ENCODE measurements around the gene NR1I3.
"Not testable (repeated sequence)": the region's sequence is repeated elsewhere in the genome, so short reads cannot be mapped to it uniquely, and the experiment has no call there.

NR1I3 gene

DNA sequence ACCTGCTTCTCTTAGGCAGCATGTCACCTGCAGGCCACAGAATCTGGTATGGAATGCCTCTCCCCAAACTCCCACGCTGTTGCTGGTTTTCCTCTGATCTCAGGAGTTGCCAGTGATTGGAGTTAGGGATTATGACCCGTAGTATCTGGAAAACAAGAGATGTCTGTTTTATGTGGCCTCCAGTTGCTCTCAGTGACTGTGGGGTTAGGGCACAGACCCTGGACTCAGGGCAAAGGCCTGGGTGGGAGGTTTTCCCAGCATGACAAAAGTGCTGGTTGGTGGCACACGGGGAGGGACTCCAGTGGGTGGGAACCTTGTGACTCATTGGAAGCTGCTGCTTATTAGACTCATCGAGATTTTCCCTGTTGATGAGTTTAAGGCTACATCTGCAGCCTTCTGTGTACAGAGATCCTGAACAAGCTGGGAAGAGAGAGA is at the start of gene NR1I3:
NR1I3 (minus strand) TSS at position 165 of the 435 bp plus-strand sequence. CDS start 1,638 bp downstream, outside the sequence.
- no peak for DNase-seq

DNA sequence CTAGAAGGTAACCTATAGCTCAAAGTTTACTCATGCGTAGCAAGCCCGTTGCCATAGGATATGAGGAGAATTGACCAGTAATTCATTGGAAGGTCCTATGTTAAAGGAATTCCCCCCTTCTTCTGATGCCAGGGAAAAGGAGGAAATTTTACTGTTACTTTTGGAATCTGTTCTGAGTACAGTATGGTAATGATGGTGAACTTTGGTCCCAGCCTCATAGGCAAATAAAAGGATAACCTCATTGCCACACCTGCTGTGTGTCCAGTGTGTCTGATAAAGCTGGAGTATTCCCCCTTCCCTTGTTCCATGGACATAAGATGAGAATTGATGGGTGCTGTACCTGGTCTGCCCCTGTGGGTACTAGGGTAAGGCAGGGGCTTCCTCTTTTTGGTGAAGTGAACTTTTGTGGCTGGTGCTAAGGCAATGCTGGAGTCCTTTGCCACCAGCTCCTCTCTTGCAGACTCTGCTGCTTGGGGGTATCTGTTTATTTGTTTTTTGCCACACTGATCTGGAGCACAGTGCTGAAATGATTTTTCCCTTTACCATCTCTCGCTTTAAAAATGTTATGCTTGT is 49.6 kb upstream of the NR1I3 start:
- DNase-seq = no peak

- no peak for DNase-seq
Observed at GRCh38 chr1:161285521-161285920, 47.5 kb upstream of the NR1I3 start.

GRCh38 chr1:161285113-161285512 is 47.1 kb upstream of the NR1I3 start:
- no peak for DNase-seq

DNA sequence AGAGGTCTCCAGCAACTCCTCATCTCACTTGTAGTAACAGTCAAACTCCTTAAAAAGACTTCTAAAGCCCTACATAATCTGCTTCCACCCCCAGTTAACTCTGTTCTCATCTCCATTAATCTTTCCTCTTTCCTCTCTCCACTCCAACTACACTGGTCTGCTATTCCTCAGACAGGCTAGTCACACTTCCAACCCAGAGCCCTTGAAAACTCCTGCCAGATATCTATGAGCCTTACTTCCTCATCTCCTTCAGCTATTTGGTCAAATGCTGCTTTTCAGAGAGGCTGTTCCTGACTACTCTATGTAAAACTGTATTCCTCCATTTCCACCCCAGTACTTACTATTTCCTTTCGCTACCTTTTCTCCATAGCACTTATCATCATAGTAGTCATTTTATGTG is 45.0 kb upstream of the NR1I3 start:
- no peak for DNase-seq

DNA sequence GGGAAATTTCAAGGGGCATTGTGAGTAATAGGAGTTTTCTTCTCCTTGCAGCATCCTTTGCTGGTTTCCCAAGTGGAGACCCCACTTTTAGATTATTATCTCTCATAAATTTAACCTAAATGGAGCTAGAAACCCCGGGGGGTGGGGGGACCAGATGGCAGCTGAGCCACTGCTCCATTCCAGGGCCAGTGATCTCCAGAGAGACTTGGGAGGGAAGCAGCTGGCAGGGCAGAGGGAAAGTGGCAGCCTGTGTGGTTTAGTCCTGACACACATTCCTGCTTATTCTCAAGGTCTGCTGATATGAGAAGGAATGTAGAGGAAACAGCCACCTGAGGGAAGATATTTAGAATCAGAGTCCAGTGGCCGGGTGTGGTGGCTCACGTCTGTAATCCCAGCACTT is 36.9 kb upstream of the NR1I3 start:
- DNase-seq = no peak

DNA sequence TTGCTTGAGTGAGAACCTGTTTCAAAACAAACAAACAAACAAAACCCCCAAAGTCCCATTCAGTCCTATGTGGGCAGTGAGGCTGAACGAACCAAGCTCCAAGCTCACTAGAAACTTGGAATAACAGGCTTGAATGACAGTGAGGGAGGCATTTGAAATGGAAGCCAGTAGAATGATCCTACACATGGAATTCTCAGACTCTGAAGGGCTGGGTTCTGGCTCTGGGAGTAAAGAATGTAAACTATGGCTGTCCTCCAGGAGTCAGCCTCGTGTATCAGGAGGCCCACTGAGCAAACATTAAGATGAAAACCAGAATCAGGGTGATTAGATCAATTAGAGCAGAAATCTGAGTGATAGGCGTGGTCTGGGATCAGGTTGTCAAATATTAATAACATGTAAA is 35.4 kb upstream of the NR1I3 start:
- no peak for DNase-seq

DNA sequence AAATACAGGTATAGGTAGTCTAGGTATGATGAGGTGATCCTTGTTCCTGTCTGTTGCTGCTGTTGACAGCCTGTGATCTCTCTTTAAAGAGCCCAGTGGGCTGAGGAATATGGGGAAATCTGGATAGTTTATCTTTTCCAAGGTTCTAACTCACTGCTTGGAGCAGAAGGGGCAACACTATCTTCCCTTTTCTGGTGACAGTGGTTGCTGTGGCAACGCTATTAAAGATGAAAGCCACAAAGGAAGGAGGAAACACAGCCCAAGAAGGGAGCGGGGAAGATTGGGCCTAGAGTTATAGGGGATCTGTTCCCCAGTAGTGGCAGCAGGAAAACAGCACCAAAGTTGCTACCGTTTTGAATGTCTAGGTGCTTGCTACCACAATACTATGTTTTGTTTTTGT is 29.3 kb upstream of the NR1I3 start:
- DNase-seq = no peak

DNA sequence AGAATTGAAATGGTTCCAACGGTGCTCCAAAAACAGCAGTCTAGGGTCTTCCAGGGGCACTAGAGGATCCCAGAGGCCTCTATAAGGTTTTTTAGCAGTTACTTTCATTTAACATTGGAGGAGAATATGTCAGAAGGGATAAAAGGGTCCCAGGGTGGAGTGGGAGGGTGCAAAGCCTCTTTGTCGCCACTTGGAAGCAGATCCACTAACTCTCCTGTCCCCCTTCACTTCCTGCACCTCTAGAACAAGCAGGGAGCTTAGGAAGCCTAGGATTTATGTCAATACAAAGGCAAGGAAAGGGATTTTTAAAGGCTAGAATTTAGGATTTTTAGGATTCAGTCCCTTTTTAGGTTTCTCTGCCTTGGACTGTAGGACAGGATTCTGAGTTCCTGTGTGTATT is 28.8 kb upstream of the NR1I3 start:
- DNase-seq = no peak

- no peak for DNase-seq
Observed at GRCh38 chr1:161266202-161266601, 28.2 kb upstream of the NR1I3 start.

DNA sequence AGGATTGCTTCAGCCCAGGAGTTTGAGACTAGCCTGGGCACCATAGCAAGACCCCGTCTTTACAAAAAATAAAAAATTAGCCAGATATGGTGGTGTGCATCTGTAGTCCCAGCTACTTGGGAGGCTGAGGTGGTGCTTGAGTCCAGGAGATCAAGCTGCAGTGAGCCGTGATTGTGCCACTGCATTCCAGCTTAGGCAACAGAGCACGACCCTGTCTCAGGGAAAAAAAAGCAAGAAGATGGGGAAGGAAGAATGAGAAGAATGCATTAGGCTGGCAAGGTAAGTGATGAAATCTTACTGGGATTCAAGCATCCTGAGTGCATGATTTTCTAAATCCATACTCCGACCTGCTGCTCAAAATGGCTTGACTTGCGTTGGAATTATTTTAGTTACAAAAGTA is 27.3 kb upstream of the NR1I3 start:
- no peak for DNase-seq

GRCh38 chr1:161261261-161262235 is 23.5 kb upstream of the NR1I3 start:
- DNase-seq = no peak

- DNase-seq = no peak
Observed at GRCh38 chr1:161260376-161261260, 22.6 kb upstream of the NR1I3 start.

DNA sequence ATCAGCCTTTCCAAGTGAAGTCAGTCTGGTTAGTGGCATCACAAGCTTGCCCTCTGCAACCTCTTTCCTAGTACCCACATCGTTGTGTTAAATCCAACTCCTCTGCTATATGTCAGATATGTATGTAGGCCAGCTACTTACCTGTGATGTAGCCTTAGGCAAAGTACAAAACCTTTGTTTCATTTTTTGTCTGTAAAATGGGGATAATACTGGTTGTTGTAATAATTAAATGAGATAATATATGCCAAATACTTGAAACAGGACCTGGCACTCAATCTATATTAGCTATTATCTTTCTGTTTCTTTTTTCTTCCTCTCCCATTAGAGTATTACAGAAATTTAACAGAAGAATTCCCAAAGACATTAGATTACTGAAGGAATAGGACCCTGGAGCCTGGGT is 21.8 kb upstream of the NR1I3 start:
- no peak for DNase-seq

DNA sequence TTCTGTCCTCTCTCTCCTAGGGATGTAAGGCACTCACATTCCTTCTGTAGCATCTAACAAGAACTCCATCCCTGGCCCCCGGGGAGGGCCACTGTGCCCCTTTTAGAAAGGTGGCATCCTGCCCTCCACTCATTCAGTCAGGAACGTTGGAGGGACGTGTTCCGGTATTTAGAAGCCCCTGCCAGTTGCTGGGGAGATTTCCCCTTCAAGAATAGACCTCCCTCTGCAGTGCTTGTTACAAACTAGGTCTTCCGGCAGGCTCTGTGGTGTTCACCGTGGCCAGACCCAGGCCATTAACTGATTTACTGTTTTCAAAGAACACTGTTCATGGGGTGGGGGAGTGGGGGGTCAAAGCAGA is 21.3 kb upstream of the NR1I3 start:
- no peak for DNase-seq

DNA sequence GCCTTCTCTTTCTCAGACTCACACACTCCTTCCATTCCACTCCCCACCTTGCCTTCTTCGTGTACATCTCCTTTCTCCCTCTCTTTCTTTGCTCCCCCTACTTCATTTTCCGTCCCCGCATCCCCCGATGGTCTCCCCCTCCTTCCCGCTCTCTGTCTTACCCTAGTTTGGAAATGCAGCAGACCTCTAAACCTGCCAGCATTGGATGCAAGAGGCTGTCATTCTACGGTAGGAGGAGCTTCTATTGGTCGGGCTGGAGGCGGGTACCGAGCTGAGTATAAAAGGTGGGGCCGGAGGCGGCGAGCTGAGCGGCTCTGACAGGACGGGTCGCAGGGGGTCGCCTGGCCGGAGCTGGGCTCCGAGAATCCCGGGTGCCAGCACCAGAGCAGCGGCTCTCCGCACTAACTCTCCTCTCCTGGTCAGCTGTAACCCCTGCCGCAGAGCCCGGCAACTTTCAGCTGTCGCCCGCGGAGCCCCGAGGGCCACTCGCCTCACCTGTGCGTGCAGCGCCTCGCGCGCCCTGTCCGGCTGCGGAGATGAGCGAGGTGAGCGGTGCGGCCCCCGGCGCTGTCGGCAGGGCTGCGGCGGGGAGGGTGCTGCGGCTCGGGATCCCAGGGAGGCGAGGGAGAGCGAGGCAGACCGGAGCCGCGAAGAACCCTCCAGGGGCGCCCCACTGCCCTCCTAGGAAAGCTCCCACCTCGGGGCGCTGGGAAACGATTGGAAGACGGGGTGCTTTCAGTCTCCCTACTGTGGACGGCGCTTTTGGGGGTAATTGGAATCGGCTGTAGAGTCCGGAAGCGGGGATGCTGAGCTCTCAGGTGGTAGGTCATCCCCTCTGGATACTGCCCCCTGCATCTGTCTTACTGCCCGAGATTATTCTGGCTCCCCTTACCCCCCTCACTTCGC is 20.7 kb upstream of the NR1I3 start, which contains the start of gene PCP4L1:
PCP4L1 (plus strand) TSS at position 307 of the 906 bp plus-strand sequence; CDS start at position 537, 230 bp downstream.
- peak; percentile 31 for DNase-seq

DNA sequence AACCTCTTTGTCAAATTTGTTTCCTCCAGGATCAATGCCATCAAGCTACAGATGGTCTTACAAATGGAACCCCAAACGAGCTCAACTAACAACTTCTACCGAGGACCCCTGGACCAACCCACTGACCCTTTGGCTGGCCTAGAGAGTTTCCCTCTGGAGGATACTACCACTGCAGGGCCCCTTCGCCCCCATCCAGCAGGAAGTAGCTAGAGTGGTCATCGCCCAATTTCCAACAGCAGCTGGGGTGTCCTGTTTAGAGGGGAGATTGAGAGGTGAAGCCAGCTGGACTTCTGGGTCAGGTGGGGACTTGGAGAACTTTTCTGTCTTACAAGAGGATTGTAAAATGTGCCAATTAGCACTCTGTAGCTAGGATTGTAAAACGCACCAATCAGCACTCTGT is 19.1 kb upstream of the NR1I3 start:
- not testable (repeated sequence) for DNase-seq

DNA sequence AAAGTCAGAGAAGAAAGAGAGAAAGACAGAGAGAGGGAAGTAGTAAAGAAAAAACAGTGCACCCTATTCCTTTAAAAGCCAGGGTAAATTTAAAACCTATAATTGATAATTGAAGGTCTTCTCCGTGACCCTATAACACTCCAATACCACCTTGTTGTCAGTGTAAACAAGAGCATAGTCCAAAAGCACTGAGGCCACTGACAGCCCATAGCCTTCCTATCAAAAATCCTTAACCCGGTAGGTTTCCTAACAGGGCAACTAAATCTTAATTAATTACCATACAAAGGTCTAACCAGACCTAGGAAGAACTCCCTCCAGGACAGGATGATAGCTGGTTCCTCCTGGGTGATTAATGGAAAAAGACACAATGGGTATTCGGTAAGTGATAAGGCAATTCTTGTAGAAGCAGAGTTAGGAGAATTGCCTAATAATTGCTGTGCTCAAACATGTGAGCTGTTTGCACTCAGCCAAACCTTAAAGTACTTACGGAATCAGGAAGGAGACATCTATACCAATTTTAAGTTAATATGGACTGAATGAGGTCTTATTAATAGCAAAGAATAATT is 18.0 kb upstream of the NR1I3 start:
- not testable (repeated sequence) for DNase-seq

DNA sequence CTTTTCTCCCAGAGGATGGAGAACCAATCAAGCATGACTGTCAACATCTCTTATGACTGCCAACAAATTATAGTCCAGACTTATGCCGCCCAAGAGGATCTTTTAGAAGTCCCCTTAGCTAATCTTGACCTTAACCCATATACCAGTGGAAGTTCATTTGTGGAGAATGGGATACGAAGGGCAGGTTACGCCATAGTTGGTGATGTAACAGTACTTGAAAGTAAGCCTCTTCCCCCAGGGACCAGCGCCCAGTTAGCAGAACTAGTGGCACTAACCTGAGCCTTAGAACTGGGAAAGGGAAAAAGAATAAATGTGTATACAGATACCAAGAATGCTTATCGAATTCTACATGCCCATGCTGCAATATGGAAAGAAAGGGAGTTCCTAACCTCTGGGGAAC is 17.3 kb upstream of the NR1I3 start:
- not testable (repeated sequence) for DNase-seq

- no peak for DNase-seq
Observed at GRCh38 chr1:161251579-161251978, 13.6 kb upstream of the NR1I3 start.

DNA sequence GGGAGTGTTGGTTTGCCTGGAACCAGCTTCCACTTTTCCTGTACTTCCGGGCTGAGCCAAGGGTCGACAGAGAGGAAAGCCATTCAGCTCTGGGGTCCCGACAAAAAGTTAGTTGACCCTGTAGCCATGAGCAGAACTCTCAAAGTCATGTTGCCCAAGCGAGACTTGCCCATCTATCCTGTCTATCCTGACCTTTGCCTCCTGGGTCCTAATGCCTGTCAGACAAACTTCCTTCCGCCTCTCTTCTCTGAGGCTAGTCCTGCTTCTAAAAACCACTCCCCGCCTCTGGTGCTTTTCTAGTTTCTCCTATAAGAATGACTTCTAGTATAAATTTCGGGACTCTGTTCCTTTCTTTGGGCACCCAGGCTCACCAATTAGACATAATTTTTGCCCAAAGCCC is 12.8 kb upstream of the NR1I3 start:
- no peak for DNase-seq

DNA sequence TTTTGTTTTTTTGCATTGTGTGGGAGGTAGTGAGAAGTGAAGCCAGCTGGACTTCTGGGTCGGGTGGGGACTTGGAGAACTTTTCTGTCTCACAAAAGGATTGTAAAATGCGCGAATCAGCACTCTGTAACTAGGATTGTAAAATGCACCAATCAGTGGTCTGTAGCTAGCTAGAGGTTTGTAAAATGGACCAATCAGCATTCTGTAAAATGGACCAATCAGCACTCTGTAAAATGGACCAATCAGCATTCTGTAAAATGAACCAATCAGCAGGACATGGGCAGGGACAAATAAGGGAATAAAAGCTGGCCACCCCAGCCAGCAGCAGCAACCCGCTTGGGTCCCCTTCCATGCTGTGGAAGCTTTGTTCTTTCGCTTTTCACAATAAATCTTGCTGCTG is 12.1 kb upstream of the NR1I3 start:
- not testable (repeated sequence) for DNase-seq

Measured in CD4-positive, alpha-beta T cell treated with Interleukin-21 for 1 hour (primary cell).